HG02885 (cell line): Measurements from ENCODE around the gene ADAMTS17.

Source experiments
- ATAC-seq: cut with Tn5 transposase; IDR thresholded peaks from one replicate; pipeline ENCODE4 v1.9.1; 2021; ENCODE audit warnings: mild to moderate bottlenecking; ENCODE audit not compliant: unreplicated experiment, poor library complexity

ADAMTS17 gene

GRCh38 chr15:100187677-100188076 is 154.1 kb downstream of the ADAMTS17 start:
- ATAC-seq = no peak

GRCh38 chr15:100186960-100187359 is 154.8 kb downstream of the ADAMTS17 start:
- no peak for ATAC-seq

DNA sequence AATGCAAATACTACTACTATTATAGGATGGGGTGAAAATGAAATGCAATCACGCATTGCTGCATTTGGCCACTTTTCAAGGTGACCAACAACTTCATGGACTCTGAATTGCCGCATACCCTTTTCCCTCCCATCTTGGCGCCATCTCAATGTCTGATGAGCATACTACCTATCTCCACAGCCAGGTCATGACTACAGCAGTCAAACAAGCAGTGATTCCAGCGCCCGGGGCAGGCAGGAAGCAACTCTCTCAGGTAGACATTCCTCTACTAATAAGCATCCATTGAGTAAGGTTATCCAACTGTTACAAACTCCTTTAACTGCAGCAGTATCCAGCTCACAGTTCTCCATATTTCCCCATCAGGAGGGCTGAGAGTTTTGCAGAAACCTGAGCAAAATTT is 155.4 kb downstream of the ADAMTS17 start:
- ATAC-seq = no peak

GRCh38 chr15:100183921-100184495 is 157.8 kb downstream of the ADAMTS17 start:
- no peak for ATAC-seq

GRCh38 chr15:100180921-100181320 is 160.9 kb downstream of the ADAMTS17 start:
- no peak for ATAC-seq

- no peak for ATAC-seq
These were observed 166.2 kb downstream of the ADAMTS17 start for GRCh38 chr15:100175406-100176114.

DNA sequence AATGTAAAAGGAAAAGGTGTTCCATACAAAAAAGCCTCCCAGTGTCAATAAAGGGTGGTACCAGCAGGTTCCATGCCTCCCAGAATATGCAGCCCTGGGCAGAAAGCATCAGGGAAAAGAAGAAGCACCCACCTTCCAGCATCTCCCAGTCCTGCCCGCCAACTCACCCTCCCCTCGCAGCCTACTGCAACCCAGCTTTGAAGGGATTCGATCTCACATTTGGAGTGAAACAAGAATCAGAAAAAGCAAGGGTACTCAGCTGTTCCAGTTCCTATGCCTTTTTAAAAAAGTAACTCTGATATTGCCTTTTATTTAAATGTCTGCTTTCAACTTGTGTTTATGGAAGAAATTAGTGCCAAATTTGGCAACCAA is 166.9 kb downstream of the ADAMTS17 start:
- ATAC-seq = no peak

GRCh38 chr15:100174159-100174903 is 167.4 kb downstream of the ADAMTS17 start:
- no peak for ATAC-seq

GRCh38 chr15:100172356-100173024 is 169.3 kb downstream of the ADAMTS17 start:
- ATAC-seq = no peak

- ATAC-seq = no peak
These were observed 170.4 kb downstream of the ADAMTS17 start for GRCh38 chr15:100171411-100171810.

DNA sequence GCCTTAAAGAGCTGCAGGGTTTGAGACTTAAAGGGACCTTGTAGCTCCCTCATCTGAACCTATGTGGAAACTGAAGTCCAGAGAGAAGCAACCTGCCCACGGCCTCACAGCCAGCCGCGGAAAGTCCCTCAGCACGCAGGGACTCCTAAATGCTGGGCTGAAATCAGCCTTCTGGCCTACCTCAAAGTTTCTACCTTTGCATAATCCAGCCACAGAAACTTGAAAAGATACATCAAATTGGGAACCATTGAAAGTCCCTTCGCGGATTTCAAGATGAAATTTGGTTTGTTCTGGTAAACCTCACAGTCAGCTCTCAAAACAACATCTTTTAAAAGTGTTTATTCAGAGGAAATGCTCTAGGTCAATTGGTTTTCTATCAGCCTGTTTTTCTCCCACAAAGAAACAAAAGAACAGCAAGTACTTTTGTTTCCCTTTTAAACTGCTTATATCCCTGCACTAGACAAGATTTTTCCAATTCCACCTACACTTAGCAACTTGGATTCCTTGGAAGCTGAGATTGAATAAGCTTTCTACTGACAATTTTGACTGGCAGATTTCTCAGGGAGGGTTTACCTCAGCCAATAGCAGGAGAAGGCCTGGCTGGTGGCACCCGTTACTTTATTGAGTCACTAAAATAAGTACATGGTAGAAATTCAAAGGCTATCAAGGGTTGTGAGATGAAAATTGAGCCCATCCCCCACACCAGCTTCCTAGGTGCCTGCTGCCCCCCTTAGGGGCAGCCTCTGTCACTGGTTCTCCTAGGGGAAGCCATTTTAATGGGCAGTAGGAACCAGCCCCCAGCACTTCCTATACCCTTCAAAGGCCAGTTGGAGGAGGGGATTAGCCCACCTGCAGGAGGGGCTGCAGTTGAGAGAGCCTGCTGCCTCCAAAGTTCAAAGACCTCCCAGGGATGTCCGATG is 171.2 kb downstream of the ADAMTS17 start:
- peak; percentile 94 for ATAC-seq

- ATAC-seq = no peak
These were observed 172.0 kb downstream of the ADAMTS17 start for GRCh38 chr15:100169615-100170290.

DNA sequence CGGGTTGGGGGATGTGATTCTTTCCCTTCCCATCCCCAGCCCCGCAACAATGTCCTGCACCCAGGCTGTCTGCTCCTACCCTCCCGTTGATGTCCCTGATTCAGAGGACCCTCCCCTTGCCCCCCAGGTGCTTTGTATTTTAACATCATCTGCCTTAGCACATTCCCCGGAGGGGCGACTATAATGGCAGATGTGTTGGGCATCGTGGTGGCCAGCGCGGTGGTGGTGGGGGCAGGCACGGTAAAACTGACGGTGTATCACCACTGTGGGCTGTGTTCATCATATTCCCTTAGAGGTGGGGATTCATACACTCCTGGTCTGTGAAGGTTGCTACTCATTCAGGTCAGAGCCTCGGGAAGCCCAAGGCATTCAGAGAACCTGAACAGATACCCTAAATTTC is 173.0 kb downstream of the ADAMTS17 start:
- no peak for ATAC-seq

DNA sequence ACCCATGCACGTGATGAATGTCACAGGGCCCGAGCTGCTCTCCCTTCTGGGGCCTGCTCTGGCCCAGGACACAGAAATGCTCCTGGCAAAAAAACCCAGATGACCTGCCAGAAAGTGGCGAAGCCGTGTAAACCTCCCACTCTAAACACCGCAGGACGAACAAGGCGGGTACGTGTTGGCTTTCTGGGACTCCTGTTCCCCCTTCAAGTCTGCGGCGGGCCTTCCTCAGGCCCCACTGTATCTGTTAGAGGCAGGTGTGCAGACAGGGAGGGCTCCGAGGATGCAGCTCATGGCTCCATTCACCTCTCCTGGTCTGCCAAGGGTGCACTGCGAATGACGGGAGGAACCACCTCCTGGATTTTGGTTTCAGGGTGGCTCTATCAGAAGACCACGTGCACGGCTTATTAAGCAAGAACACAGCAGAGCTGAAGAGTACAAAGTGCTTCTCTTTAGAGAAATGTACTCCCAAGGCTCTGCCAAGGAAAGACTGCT is 173.8 kb downstream of the ADAMTS17 start:
- ATAC-seq = no peak

GRCh38 chr15:100166313-100166712 is 175.5 kb downstream of the ADAMTS17 start:
- no peak for ATAC-seq

- no peak for ATAC-seq
These were observed 177.8 kb downstream of the ADAMTS17 start for GRCh38 chr15:100163961-100164360.

DNA sequence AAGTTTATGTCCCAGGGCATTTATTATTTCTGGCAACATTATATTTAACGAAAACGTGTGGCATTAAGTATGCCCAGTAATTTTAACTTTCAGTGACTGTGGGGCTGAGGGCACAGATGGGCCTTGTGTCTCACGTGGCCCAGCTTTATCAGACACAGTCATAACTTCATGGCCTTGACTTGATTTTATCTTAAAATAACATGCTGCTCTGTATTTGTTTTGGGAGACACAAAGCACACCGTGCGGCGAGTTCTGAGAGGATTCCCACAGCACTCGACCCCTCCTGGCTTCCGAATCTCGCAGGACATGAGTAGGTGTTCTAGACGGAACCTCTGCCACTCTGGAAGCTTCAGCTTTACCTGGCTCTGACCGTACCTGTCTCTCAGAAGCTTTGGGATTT is 180.8 kb downstream of the ADAMTS17 start:
- ATAC-seq = no peak

DNA sequence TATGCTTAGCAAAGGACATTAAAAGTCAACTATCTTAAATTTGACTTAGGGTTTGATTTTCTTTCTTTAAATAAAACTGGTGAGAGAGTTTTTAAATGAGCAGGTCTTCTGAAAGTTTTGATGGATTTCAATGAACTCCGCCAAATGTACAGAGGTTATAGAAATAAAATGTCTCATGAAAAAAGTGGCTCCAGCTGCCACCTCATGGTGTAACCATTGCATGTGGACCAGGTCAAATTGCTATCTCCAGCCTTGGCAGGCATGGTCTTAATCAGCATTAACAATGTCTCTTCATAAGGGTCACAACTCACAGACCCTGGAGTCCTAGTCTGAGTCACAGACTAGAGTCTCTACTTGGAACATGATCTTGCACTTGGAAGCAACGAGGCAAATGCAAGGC is 182.3 kb downstream of the ADAMTS17 start:
- no peak for ATAC-seq

GRCh38 chr15:100158356-100158755 is 183.4 kb downstream of the ADAMTS17 start:
- no peak for ATAC-seq
